ENCODE measurements around the gene HBG2. TPM values are rescaled to one million over a fixed set of nuclear protein-coding genes. Genes with fewer than 3 reads are reported as not detected.

HBG2 gene
- total and polyA plus RNA-seq, 2 experiments from 2014 or later = not detected

- Histone ChIP-seq H3K4me3 (no peak overlapping the region), H2AFZ (no peak overlapping the region), H3K27me3 (no peaks in the 10 kb centered on the region), H4K20me1 (ENCODE audit: insufficient read depth, poor library complexity, severe bottlenecking) (no peaks in the 10 kb centered on the region), H3K4me2 (no peak overlapping the region), H3K79me2 (no peaks in the 10 kb centered on the region), H3K36me3 (replicated peaks; ENCODE audit: insufficient read depth, low read depth) (no peaks in the 10 kb centered on the region), H3K9me2 (replicated peaks; ENCODE audit: insufficient read depth) (no peaks in the 10 kb centered on the region), H3K4me1 (ENCODE audit: insufficient read depth) (no peaks in the 10 kb centered on the region), H3K9me3 (ENCODE audit: low read depth) (no peaks in the 10 kb centered on the region), H3K27ac (no peak overlapping the region)
- peak; percentile 74 for DNase-seq (ENCODE audit: low spot score)
- no peak for TF ChIP-seq EZH2 (IDR thresholded peaks at IDR 0.05; ENCODE audit: borderline replicate concordance)
- no peak for TF ChIP-seq EZH2phosphoT487 (IDR thresholded peaks at IDR 0.05; ENCODE audit: low read depth, severe bottlenecking, unreplicated experiment)
- no peak for TF ChIP-seq CTCF (IDR thresholded peaks at IDR 0.05; ENCODE audit: poor library complexity)
- 66% methylated on average over 2 of the region's 3 CpGs for WGBS (ENCODE audit: low lambda C conversion rate, missing lambda C conversion rate)
These were observed 26.1 kb upstream of the HBG2 start for GRCh38 chr11:5280582-5281102.

- H3K9me2 ChIP-seq (replicated peaks; ENCODE audit: insufficient read depth) = no peaks in the 10 kb centered on the region
- no peak overlapping the region for H3K4me3 ChIP-seq
- H3K27ac ChIP-seq = no peak overlapping the region
- TF ChIP-seq EZH2 (IDR thresholded peaks at IDR 0.05; ENCODE audit: borderline replicate concordance) = no peak
- no peak for TF ChIP-seq EZH2phosphoT487 (IDR thresholded peaks at IDR 0.05; ENCODE audit: low read depth, severe bottlenecking, unreplicated experiment)
- no peak for TF ChIP-seq CTCF (IDR thresholded peaks at IDR 0.05; ENCODE audit: poor library complexity)
- no peaks in the 10 kb centered on the region for H3K4me1 ChIP-seq (ENCODE audit: insufficient read depth)
- no peaks in the 10 kb centered on the region for H4K20me1 ChIP-seq (ENCODE audit: insufficient read depth, poor library complexity, severe bottlenecking)
- DNase-seq (ENCODE audit: low spot score) = no peak
- H3K36me3 ChIP-seq (replicated peaks; ENCODE audit: insufficient read depth, low read depth) = no peaks in the 10 kb centered on the region
- H3K79me2 ChIP-seq = no peaks in the 10 kb centered on the region
- no peaks in the 10 kb centered on the region for H3K27me3 ChIP-seq
- no peak overlapping the region for H3K4me2 ChIP-seq
- no peak overlapping the region for H2AFZ ChIP-seq
- WGBS (ENCODE audit: low lambda C conversion rate, missing lambda C conversion rate) = 89% methylated on average over 4 of the region's 4 CpGs
- no peaks in the 10 kb centered on the region for H3K9me3 ChIP-seq (ENCODE audit: low read depth)
These were observed 25.0 kb upstream of the HBG2 start for GRCh38 chr11:5279471-5280090.

GRCh38 chr11:5277807-5278382, 23.3 kb upstream of the HBG2 start:
- Histone ChIP-seq H3K9me2 (replicated peaks; ENCODE audit: insufficient read depth) (no peaks in the 10 kb centered on the region), H3K4me3 (no peak overlapping the region), H3K27me3 (no peaks in the 10 kb centered on the region), H2AFZ (no peak overlapping the region), H3K36me3 (replicated peaks; ENCODE audit: insufficient read depth, low read depth) (no peaks in the 10 kb centered on the region), H3K79me2 (no peaks in the 10 kb centered on the region), H4K20me1 (ENCODE audit: insufficient read depth, poor library complexity, severe bottlenecking) (no peaks in the 10 kb centered on the region), H3K27ac (no peak overlapping the region), H3K4me1 (ENCODE audit: insufficient read depth) (no peaks in the 10 kb centered on the region), H3K9me3 (ENCODE audit: low read depth) (no peaks in the 10 kb centered on the region), H3K4me2 (no peak overlapping the region)
- DNase-seq (ENCODE audit: low spot score) = no peak
- WGBS (ENCODE audit: low lambda C conversion rate, missing lambda C conversion rate) = 90% methylated on average over 1 of the region's 1 CpG
- TF ChIP-seq EZH2phosphoT487 (IDR thresholded peaks at IDR 0.05; ENCODE audit: low read depth, severe bottlenecking, unreplicated experiment) (no peak), CTCF (IDR thresholded peaks at IDR 0.05; ENCODE audit: poor library complexity) (no peak), EZH2 (IDR thresholded peaks at IDR 0.05; ENCODE audit: borderline replicate concordance) (no peak)
